ENCODE data around the gene ELSPBP1.

GRCh38 chr19:47992070-47992469 is 2.4 kb upstream of the ELSPBP1 start, which contains the start of gene BSPH1:
- TF ChIP-seq CTCF (IDR thresholded peaks at IDR 0.05) (no peak), POLR2A (IDR thresholded peaks at IDR 0.05) (no peak), POLR2AphosphoS5 (IDR thresholded peaks at IDR 0.05) (no peak)
